GM19025 (cell line): Measurements from ENCODE around the gene DNAJC22.
"Not testable (repeated sequence)": the region's sequence is repeated elsewhere in the genome, so short reads cannot be mapped to it uniquely, and the experiment has no call there.

ENCODE experiments used
- ATAC-seq: cut with Tn5 transposase; IDR thresholded peaks from one replicate; pipeline ENCODE4 v1.9.1; 2021; ENCODE audit warnings: mild to moderate bottlenecking, low read depth, moderate library complexity; ENCODE audit not compliant: unreplicated experiment

Gene DNAJC22

GRCh38 chr12:49367381-49368239, 20.9 kb downstream of the DNAJC22 start, which contains the start of gene SPATS2:
Gene SPATS2, plus strand, starts transcription at chr12:49367462. Its CDS starts 93,551 bp downstream, at chr12:49461013.
- ATAC-seq, result no peak

GRCh38 chr12:49368240-49368600, 21.5 kb downstream of the DNAJC22 start:
- ATAC-seq, result no peak

GRCh38 chr12:49369411-49370145, 22.9 kb downstream of the DNAJC22 start:
- ATAC-seq, result peak; percentile 41

- no peak for ATAC-seq
Measured at GRCh38 chr12:49370539-49370938, 23.9 kb downstream of the DNAJC22 start.

- ATAC-seq, result no peak
Measured at GRCh38 chr12:49375406-49375805, 28.7 kb downstream of the DNAJC22 start.

- no peak for ATAC-seq
Measured at GRCh38 chr12:49377386-49377785, 30.7 kb downstream of the DNAJC22 start.

- ATAC-seq, result not testable (repeated sequence)
Measured at GRCh38 chr12:49380184-49380583, 33.5 kb downstream of the DNAJC22 start.

GRCh38 chr12:49388682-49389386, 42.1 kb downstream of the DNAJC22 start:
- ATAC-seq, result no peak

GRCh38 chr12:49389387-49389703, 42.7 kb downstream of the DNAJC22 start:
- ATAC-seq, result no peak

- ATAC-seq, result no peak
Measured at GRCh38 chr12:49397000-49397399, 50.3 kb downstream of the DNAJC22 start.

- no peak for ATAC-seq
Measured at GRCh38 chr12:49400304-49400703, 53.6 kb downstream of the DNAJC22 start.
